NCI-H226 (cell line): ENCODE results near the gene MOV10L1.

ENCODE experiments used
- DNase-seq: peaks from one replicate; pipeline ENCODE4 v3.0.0-alpha.2; 2015

Gene MOV10L1

DNA sequence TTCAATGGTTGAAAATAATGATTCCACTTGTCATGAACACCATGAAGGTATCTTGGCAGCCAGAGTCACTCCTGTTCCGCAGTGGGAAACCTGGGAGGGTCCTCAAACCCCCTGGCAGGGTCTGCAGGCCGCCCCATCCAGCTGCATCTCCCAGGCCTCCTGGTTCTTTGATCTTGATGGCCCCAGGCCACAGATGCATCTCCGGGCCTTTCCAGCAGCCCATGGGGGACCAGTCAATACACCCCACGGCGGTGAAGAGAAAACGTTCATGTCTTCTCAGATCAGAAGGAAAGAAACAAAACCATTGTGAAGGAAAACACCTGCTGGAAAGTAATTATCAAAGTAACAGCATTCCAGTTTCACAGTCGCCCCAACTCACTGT is 29.9 kb upstream of the MOV10L1 start:
- no peak for DNase-seq

DNA sequence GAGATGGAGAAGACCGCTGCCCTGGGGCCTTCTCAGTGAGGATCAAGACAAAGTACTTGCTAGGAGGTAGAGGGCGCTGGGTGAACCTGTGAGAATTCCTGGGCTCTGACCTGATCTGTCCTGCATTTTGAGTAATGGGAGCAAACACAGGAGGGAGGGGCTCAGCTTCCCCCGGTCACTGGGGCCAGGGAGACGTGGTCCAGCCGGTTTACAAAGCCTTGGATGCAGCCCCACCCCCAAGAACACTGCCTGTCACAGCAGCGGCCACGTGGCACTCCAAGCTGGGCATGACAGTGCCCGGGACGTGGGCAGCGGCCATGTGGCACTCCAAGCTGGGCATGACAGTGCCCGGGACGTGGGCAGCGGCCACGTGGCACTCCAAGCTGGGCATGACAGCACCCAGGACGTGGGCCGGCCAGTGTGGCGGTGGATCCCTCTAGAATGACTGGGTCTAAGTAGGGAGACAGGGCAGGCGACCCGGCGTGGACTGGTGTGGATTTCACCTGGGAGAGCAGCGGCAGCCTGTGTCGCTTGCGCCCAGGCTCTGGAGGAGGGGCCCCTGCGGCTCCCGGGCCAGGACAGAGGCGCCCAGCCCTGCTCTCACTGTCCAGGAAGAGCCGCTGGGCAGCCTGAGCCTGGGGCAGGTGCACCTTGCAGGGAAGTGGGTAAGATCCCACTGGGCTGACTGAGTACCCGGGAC is 29.2 kb upstream of the MOV10L1 start:
- DNase-seq: no peak

- no peak for DNase-seq
Measured at GRCh38 chr22:50061141-50061823, 28.5 kb upstream of the MOV10L1 start.

- DNase-seq: no peak
Measured at GRCh38 chr22:50061824-50062355, 27.9 kb upstream of the MOV10L1 start.

DNA sequence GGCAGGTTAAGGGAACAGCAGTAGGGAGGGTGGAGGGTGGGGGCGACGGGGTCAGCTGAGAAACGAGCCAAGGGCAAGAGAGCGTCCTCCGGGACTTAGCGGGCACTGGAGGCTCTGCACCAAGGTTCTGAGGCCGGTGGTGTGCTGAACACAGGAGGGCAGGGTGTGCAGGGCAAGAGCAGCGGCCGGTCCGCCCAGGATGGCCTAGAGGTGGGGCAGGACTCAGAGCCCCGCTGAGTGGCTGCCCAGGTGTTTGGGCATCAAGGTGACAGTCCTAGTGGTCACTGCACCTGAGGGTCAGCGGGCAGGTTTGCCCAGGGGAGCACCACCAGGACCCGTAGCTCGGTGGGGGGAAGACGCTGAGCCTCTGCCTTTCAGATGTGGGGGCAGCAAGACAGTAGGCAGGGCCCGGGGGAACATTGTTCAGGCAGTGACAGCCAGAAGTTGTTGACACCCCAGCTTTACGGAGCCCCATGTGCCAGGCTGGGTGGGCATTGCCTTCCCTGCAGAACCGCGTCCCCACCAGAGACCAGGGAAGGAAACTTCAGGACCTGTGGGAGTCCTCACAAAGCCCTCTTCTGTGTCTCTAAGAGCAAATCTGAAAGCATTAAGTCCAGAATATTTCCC is 27.2 kb upstream of the MOV10L1 start:
- no peak for DNase-seq

DNA sequence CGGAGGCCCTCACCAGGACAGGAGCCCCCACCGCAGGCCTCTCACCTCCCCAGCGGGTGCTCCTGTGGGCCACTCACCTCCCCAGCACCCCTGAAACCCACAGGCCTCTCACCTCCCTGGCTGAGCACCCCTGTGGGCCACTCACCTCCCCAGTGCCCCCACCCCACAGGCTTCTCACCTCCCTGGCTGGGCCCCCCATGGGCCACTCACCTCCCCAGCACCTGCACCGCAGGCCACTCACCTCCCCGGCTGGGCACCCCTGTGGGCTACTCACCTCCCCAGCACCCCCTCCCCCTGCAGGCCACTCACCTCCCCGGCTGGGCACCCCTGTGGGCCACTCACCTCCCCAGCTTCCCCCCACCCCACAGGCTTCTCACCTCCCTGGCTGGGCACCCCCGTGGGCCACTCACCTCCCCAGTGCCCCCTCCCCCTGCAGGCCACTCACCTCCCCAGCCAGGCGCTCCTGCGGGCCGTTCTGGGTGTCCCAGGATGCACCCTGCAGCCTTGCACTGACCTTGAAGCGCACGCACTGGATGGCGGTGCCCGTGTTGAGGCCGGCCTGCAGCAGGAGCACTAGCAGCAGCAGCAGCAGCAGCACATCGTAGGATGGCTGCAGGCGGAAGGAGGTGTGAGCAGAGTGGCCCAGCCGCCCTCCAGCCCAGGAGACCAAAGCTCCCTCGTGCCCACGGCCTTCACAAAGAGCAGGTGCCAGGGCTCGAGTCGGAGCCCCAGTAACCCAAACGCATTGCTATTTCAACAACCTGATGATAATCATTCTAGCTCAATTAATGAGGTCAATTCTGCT is 26.0 kb upstream of the MOV10L1 start:
- DNase-seq: no peak

DNA sequence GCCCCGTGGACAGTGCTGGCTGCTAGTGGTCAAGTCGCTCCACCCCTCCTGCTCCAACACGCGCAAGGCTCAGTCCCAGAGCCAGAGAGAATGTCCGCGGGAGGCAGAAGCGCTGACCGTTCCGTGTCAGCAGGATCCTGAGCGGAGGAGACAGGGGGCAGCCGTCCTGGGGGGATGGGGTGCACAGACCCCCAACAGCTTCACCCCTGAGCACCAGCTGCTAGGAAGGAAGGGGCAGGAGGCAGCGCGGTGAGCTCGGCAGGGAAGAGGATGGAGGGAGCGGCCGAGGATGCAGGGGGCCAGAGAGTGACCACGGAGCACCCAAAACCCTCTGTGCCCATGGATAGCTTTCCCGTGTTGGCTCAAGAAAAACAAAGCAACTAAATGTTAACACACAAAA is 25.4 kb upstream of the MOV10L1 start:
- no peak for DNase-seq

- DNase-seq: no peak
Measured at GRCh38 chr22:50067244-50067643, 22.6 kb upstream of the MOV10L1 start.

- no peak for DNase-seq
Measured at GRCh38 chr22:50068096-50068495, 21.7 kb upstream of the MOV10L1 start.

DNA sequence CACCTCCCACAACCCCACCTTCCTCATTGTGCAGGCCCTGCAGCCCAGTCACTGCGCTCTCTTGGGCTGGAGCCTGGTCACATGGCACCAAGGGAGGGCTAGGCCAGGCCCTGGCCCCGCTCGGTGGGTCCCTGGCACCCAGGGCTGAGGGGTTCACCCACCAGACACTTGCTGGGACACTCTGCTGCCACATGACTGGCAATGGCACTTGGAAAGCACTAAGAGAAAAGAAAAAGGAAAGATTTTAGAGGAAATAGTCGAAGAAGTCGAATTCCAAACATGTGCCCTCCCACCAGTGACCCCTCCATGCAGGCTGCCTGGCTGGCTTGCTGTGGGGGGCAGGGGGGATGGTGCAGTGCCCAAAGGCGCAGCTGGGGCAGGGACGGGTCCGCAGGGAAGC is 19.4 kb upstream of the MOV10L1 start:
- DNase-seq: no peak

DNA sequence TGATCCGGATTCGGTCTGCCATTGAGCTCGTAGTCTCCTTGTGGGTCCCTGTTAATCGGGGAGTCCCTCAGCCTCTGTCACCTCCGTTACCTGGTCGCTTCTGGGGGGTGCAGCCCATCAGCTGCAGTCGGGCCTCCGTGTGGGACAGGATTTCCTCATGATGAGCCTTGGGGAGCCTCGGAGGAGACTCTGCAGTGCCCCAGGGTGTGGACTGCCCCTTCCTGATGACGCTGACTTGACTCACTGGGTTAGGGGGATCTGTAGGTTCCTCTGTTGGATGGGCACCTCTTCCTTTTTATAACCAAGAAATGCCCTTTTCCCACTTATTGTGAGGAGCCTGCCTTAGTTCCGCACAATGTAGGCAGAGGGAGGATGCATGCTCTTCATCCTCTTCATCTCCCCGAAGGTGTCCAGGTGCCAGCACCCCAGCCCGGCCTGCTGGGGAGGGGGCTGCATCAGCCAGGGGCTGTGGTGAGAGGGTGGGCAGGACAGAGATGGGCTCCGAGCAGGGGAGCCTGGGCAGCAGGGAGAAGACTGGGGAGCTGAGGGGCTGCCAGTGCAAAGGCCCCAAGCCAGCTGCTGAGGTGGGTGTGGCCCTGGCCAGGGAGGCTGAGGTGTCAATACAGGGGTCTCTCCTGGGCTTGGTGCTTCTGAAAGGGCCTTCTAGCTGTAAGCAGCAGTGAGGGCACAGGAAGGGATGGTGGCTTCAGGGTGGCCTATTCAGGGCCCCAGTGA is 18.2 kb upstream of the MOV10L1 start:
- DNase-seq: no peak

DNA sequence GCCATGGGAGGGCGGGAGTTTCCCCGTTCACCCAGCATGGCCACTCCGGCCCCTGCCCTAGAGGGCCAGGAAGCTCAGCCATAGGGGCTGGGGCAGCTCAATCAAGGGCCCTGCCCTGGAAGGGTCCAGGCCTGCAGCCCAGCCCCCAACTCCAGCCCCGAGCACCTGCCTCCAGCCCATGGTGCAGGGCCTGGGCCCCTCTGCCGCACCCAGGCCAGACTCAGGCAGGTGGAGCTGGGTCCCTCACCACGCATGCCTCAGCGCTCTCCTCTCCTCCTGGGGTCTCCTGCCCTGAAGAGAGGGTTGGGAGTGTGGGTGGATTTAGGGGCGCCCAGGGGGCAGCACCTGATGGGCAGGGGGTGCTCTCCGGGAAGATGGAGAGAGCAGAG is 17.6 kb upstream of the MOV10L1 start:
- no peak for DNase-seq

- no peak for DNase-seq
Measured at GRCh38 chr22:50072714-50073538, 16.9 kb upstream of the MOV10L1 start.

- DNase-seq: no peak
Measured at GRCh38 chr22:50074056-50074455, 15.8 kb upstream of the MOV10L1 start.

GRCh38 chr22:50074551-50075530 is 15.0 kb upstream of the MOV10L1 start:
- DNase-seq: no peak

- no peak for DNase-seq
Measured at GRCh38 chr22:50076646-50077535, 12.9 kb upstream of the MOV10L1 start.

DNA sequence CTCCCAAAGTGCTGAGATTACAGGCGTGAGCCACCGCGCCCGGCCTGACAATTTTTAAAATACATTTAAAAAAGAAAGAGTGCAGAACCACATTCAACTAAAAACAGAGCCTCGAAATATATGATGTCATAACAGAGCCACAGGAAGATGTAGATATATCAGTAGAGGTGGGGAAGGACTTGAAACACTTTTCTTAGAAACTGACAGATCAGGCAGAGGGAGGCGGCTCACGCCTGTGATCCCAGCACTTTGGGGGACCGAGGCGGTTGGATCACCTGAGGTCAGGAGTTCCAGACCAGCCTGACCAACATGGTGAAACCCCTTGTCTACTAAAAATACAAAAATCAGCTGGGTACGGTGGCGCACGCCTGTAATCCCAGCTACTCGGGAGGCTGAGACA is 11.6 kb upstream of the MOV10L1 start:
- DNase-seq: no peak

DNA sequence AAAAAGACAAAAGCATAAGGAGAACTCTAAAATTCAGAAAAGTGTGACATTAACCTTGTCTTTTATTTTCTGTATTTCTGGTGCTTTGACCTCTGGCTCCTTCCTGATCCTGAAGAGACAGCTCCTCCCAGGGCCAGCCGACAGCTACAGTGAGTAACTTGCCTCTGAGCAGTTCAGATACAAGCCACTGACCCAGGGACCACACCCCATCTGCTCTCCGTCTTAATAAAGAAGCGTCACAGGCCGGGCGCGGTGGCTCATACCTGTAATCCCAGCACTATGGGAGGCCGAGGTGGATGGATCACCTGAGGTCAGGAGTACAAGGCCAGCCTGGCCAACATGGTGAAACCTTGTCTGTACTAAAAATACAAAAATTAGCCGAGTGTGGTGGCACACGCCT is 11.0 kb upstream of the MOV10L1 start:
- DNase-seq: no peak

GRCh38 chr22:50080077-50080465 is 9.7 kb upstream of the MOV10L1 start:
- DNase-seq: no peak
